Measurements from ENCODE around the gene ZC3H18.

ZC3H18 gene

GRCh38 chr16:88610909-88611812 is 41.0 kb downstream of the ZC3H18 start:
- H3K4me1 ChIP-seq (ENCODE audit: low read length): no peaks in the 10 kb centered on the region
- H3F3A ChIP-seq (ENCODE audit: insufficient read depth, low read length): no peaks in the 10 kb centered on the region
- no peaks in the 10 kb centered on the region for H3K9me2 ChIP-seq (replicated peaks; ENCODE audit: insufficient read depth, low read length)
- TF ChIP-seq, protein P1, sequence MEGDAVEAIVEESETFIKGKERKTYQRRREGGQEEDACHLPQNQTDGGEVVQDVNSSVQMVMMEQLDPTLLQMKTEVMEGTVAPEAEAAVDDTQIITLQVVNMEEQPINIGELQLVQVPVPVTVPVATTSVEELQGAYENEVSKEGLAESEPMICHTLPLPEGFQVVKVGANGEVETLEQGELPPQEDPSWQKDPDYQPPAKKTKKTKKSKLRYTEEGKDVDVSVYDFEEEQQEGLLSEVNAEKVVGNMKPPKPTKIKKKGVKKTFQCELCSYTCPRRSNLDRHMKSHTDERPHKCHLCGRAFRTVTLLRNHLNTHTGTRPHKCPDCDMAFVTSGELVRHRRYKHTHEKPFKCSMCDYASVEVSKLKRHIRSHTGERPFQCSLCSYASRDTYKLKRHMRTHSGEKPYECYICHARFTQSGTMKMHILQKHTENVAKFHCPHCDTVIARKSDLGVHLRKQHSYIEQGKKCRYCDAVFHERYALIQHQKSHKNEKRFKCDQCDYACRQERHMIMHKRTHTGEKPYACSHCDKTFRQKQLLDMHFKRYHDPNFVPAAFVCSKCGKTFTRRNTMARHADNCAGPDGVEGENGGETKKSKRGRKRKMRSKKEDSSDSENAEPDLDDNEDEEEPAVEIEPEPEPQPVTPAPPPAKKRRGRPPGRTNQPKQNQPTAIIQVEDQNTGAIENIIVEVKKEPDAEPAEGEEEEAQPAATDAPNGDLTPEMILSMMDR (IDR thresholded peaks at IDR 0.05; ENCODE audit: low read length): no peak
- no peak for TF ChIP-seq EZH2phosphoT487 (IDR thresholded peaks at IDR 0.05; ENCODE audit: low read length)
- no peak for TF ChIP-seq EZH2 (optimal IDR thresholded peaks at IDR 0.05; ENCODE audit: low read depth, low read length)
- peaks cover 5% of the 10 kb centered on the region; the same call in 1 of the 2 replicates for H3K79me2 ChIP-seq (ENCODE audit: low read length)
- H4K20me1 ChIP-seq (ENCODE audit: insufficient read depth, low read length): no peaks in the 10 kb centered on the region
- H3K9ac ChIP-seq (ENCODE audit: low read length): no peak overlapping the region
- no peaks in the 10 kb centered on the region for H3K27me3 ChIP-seq (replicated peaks; ENCODE audit: insufficient read depth, low read length)
- no peaks in the 10 kb centered on the region for H3K36me3 ChIP-seq (replicated peaks; ENCODE audit: insufficient read depth, low read length)
- H3K27ac ChIP-seq (ENCODE audit: low read length): no peak overlapping the region
- no peak overlapping the region for H3K4me3 ChIP-seq (ENCODE audit: low read length)
- no peak overlapping the region for H2AFZ ChIP-seq (ENCODE audit: low read length)
- H3K9me3 ChIP-seq (replicated peaks; ENCODE audit: insufficient read depth, low read length): no peaks in the 10 kb centered on the region
- no peak for DNase-seq
- no peak overlapping the region for H3K4me2 ChIP-seq (ENCODE audit: low read depth, low read length)

DNA sequence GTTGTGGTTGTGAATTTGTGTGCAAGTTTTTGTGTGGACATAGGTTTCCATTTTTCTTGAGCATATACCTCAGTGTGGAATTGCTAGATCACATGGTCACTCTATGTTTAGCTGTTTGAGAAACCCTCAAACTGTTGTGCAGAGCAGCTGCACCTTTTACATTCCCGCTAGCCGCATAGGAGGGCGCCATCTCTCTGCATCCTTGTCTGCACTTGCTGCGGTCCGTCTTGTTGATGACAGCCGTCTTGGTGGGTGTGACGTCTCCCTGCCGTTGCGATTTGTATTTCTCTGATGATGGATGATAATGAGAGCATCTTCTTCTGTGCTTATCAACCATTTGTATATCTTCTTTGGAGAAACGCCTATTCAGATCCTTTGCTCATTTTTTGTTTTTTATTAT is 43.1 kb downstream of the ZC3H18 start:
- Histone ChIP-seq H3K4me1 (ENCODE audit: low read length) (no peaks in the 10 kb centered on the region), H3K79me2 (ENCODE audit: low read length) (peaks cover 6% of the 10 kb centered on the region; the same call in 1 of the 2 replicates), H3K27ac (ENCODE audit: low read length) (no peak overlapping the region), H3K4me2 (ENCODE audit: low read depth, low read length) (no peak overlapping the region), H3K9ac (ENCODE audit: low read length) (no peak overlapping the region), H3F3A (ENCODE audit: insufficient read depth, low read length) (no peaks in the 10 kb centered on the region), H3K9me2 (replicated peaks; ENCODE audit: insufficient read depth, low read length) (no peaks in the 10 kb centered on the region), H3K4me3 (ENCODE audit: low read length) (no peak overlapping the region), H4K20me1 (ENCODE audit: insufficient read depth, low read length) (no peaks in the 10 kb centered on the region), H2AFZ (ENCODE audit: low read length) (no peak overlapping the region), H3K27me3 (replicated peaks; ENCODE audit: insufficient read depth, low read length) (no peaks in the 10 kb centered on the region), H3K9me3 (replicated peaks; ENCODE audit: insufficient read depth, low read length) (no peaks in the 10 kb centered on the region), H3K36me3 (replicated peaks; ENCODE audit: insufficient read depth, low read length) (no peaks in the 10 kb centered on the region)
- no peak for TF ChIP-seq EZH2 (optimal IDR thresholded peaks at IDR 0.05; ENCODE audit: low read depth, low read length)
- TF ChIP-seq, protein P1 (IDR thresholded peaks at IDR 0.05; ENCODE audit: low read length): no peak
- TF ChIP-seq EZH2phosphoT487 (IDR thresholded peaks at IDR 0.05; ENCODE audit: low read length): no peak
- no peak for DNase-seq

DNA sequence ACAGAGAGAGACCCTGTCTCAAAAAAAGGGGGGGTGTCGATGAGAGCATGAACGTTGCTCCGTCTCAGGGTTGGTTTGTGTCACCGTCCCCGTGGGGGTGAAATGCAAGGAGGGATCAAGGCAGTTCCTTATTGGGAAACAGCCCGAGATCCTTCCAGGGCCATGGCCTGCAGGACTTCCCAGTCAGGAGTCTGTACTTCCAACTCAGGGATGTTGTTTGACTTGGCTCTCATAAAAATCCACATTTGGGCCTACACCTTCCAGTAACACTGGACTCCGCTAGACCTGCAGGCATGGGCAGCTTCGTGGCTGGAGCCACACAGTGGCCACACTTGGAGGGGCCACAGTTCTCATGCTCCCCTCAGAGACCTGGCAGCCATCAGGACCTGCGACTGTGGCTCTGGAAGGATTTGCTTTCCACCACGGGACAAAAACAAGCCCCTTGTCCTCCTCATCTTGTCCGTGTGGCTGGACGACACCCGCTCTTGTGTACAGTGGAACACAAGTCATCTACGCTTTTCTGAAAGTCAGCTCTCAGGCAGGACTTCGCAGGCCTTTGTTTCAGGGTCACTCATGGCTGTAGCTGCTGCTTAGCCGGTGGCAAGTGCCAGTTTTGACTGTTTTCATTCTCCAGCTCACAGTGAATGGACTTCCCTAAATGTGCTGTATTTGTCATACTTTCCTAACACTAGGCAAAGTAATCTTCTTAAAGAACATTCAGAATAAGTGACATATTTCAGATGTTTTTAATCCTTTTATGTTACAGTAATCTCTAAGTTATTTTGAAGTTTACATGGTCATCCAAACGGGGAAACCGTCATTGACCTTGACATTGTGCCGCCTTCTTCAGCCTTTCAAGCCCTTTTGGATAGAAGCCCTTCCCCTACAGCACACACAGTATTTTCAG is 44.0 kb downstream of the ZC3H18 start:
- no peaks in the 10 kb centered on the region for H3K9me3 ChIP-seq (replicated peaks; ENCODE audit: insufficient read depth, low read length)
- no peak overlapping the region for H3K4me2 ChIP-seq (ENCODE audit: low read depth, low read length)
- H3F3A ChIP-seq (ENCODE audit: insufficient read depth, low read length): no peaks in the 10 kb centered on the region
- H3K4me3 ChIP-seq (ENCODE audit: low read length): no peak overlapping the region
- H3K27me3 ChIP-seq (replicated peaks; ENCODE audit: insufficient read depth, low read length): no peaks in the 10 kb centered on the region
- H3K9me2 ChIP-seq (replicated peaks; ENCODE audit: insufficient read depth, low read length): no peaks in the 10 kb centered on the region
- H4K20me1 ChIP-seq (ENCODE audit: insufficient read depth, low read length): no peaks in the 10 kb centered on the region
- H3K4me1 ChIP-seq (ENCODE audit: low read length): no peaks in the 10 kb centered on the region
- no peak overlapping the region for H2AFZ ChIP-seq (ENCODE audit: low read length)
- no peak overlapping the region for H3K9ac ChIP-seq (ENCODE audit: low read length)
- H3K36me3 ChIP-seq (replicated peaks; ENCODE audit: insufficient read depth, low read length): no peaks in the 10 kb centered on the region
- H3K79me2 ChIP-seq (ENCODE audit: low read length): peaks cover 11% of the 10 kb centered on the region; the same call in 1 of the 2 replicates
- TF ChIP-seq EZH2phosphoT487 (IDR thresholded peaks at IDR 0.05; ENCODE audit: low read length) (no peak), EZH2 (optimal IDR thresholded peaks at IDR 0.05; ENCODE audit: low read depth, low read length) (no peak)
- TF ChIP-seq, protein P1 (IDR thresholded peaks at IDR 0.05; ENCODE audit: low read length): no peak
- no peak for DNase-seq
- H3K27ac ChIP-seq (ENCODE audit: low read length): no peak overlapping the region

All from MM.1S (cell line).